ENCODE data around the gene LCLAT1. TPM values are rescaled to one million over a fixed set of nuclear protein-coding genes. Genes with fewer than 3 reads are reported as not detected.

Gene LCLAT1
- total and polyA plus RNA-seq, 2 of the 4 experiments (the other 2 are of a cell fraction) = 7.5 to 11.5 TPM

DNA sequence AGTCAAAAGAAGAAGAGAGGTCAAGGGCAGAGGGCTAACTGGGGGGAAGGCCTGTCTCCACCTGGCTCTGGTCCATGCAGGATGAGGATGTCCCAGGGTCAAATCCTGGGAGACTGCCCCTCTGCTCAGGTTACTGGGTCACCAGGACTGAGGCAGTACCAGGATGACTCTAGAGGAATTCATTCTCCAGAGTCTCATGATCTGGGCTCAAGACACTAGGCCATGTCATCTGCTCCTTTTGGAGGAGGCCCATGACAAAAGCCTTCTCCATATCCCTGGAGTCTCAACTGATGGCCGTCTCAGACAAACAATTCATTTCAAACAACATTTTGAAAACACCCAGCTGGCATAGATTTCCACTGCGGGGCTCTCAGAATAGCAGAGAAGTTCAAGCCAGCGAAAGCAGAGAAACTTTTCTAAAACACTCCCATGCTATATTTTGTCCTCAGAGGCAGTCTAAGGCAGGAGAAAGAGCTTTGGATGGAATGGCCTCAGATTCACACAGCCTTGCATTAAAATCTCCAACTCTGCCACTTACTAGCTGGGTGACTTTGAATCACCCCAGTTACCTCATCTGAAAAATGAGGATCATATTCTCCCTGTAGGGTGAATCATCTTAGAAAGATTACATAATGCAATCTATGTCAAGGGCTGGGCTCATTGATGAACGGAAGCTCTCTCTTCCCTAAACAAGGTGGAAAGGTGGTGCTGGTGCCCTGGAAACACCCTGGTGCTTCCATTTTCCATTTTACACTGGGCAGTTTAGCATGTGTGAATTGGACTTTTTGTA, 48.8 kb upstream of the LCLAT1 start:
- H2BK15ac ChIP-seq (ENCODE audit: low read depth, low read length) = no peak overlapping the region; the same call in 2 of the 3 replicates
- no peak overlapping the region for H3K56ac ChIP-seq (ENCODE audit: extremely low read depth, insufficient read depth, low read length)
- no peaks in the 10 kb centered on the region for H3K27me3 ChIP-seq (ENCODE audit: control insufficient read depth, insufficient read depth, low read length)
- 0 out of 2 replicates have a peak overlapping the region, but pooled peaks have one; percentile 19 for H3K18ac ChIP-seq (ENCODE audit: low read depth, low read length)
- ChIA-PET POLR2A (ENCODE audit: unreplicated experiment) (no interaction called here), CTCF (no interaction called here)
- no peak overlapping the region for H2AFZ ChIP-seq (replicated peaks; ENCODE audit: low read length, poor library complexity)
- H4K5ac ChIP-seq (ENCODE audit: low read depth, low read length) = peak overlapping the region; percentile 40; the same call in 1 of the 2 replicates
- DNase-seq (peak; percentile 55), ATAC-seq (ENCODE audit: low read depth) (peak; percentile 69)
- H3K4me1 ChIP-seq (ENCODE audit: control insufficient read depth, insufficient read depth, low read length) = peaks cover 6% of the 10 kb centered on the region
- BruUV-seq (replicated peaks) = no TSS peak
- H3K23ac ChIP-seq (ENCODE audit: low read depth, low read length) = no peak overlapping the region
- H2AK5ac ChIP-seq (ENCODE audit: low read depth, low read length) = 0 out of 2 replicates have a peak overlapping the region, but pooled peaks have one; percentile 15
- H3K9me3 ChIP-seq (ENCODE audit: control insufficient read depth, insufficient read depth, low read length) = no peaks in the 10 kb centered on the region
- no peak overlapping the region for H3K9ac ChIP-seq (ENCODE audit: low read depth, low read length)
- no peak overlapping the region for H2BK5ac ChIP-seq (ENCODE audit: low read depth, low read length, poor library complexity, severe bottlenecking)
- WGBS, 2 experiments (ENCODE audit: extremely low coverage in 2 of 2, insufficient read length in 1 of 2) = 0% methylated on average over 1 of the region's 4 CpGs; no CpG with 5 or more reads in 1 of the 2 experiments
- no peak overlapping the region for H2BK20ac ChIP-seq (ENCODE audit: low read depth, low read length)
- H4K8ac ChIP-seq (ENCODE audit: low read depth in 2 of 2, low read length in 2 of 2) = no peak overlapping the region
- no peak overlapping the region for H3K14ac ChIP-seq (replicated peaks; ENCODE audit: low read depth, low read length)
- no peaks in the 10 kb centered on the region for H4K20me1 ChIP-seq (ENCODE audit: insufficient read depth, low read length)
- H3K79me1 ChIP-seq (ENCODE audit: low read depth in 1 of 2, low read length in 2 of 2) = no peaks in the 10 kb centered on the region
- H3K4ac ChIP-seq (ENCODE audit: low read depth, low read length) = no peak overlapping the region
- no peak overlapping the region for H3K4me2 ChIP-seq (ENCODE audit: low read depth, low read length)
- intact Hi-C loops (cut with micrococcal nuclease) = no loop called here
- in situ Hi-C loops (cut with MboI; ENCODE audit: low sequenced_read_pairs) = no loop called here
- no peaks in the 10 kb centered on the region for H3K9me1 ChIP-seq (ENCODE audit: insufficient read depth, low read length)
- no peak overlapping the region for H3K27ac ChIP-seq (ENCODE audit: insufficient read depth, low read length)
- H3K4me3 ChIP-seq (ENCODE audit: insufficient read depth, low read depth, low read length) = no peak overlapping the region
- no peak overlapping the region; the same call in 1 of the 2 replicates for H4K91ac ChIP-seq (ENCODE audit: insufficient read depth, low read depth, low read length)
- no peaks in the 10 kb centered on the region for H3K36me3 ChIP-seq (ENCODE audit: control insufficient read depth, insufficient read depth, low read length)
- dilution Hi-C loops (cut with HindIII; ENCODE audit: low sequenced_read_pairs, unreplicated experiment) = no loop called here
- no peak overlapping the region for H2BK120ac ChIP-seq (ENCODE audit: low read depth, low read length)
- TF ChIP-seq, protein P1, sequence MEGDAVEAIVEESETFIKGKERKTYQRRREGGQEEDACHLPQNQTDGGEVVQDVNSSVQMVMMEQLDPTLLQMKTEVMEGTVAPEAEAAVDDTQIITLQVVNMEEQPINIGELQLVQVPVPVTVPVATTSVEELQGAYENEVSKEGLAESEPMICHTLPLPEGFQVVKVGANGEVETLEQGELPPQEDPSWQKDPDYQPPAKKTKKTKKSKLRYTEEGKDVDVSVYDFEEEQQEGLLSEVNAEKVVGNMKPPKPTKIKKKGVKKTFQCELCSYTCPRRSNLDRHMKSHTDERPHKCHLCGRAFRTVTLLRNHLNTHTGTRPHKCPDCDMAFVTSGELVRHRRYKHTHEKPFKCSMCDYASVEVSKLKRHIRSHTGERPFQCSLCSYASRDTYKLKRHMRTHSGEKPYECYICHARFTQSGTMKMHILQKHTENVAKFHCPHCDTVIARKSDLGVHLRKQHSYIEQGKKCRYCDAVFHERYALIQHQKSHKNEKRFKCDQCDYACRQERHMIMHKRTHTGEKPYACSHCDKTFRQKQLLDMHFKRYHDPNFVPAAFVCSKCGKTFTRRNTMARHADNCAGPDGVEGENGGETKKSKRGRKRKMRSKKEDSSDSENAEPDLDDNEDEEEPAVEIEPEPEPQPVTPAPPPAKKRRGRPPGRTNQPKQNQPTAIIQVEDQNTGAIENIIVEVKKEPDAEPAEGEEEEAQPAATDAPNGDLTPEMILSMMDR (conservative IDR thresholded peaks at IDR 0.05; ENCODE audit: low read depth, low read length) = no peak
- TF ChIP-seq CEBPB (IDR thresholded peaks at IDR 0.05; ENCODE audit: low read depth, low read length) = peak; percentile 25; the same call in 1 of the 2 replicates
- no peak overlapping the region for H2AK9ac ChIP-seq (replicated peaks; ENCODE audit: low read depth, low read length, poor library complexity)
